Activated CD8-positive, alpha-beta memory T cell treated with anti-CD3 and anti-CD28 coated beads for 4 hours (primary cell): ENCODE data around the gene FTCD.
"Not testable (repeated sequence)": the region's sequence is repeated elsewhere in the genome, so short reads cannot be mapped to it uniquely, and the experiment has no call there.

Experiments
- DNase-seq, 2 donors: peaks; one replicate each; pipeline ENCODE4 v3.0.0-alpha.2; 2020; ENCODE audit warnings: low read depth in 2 of 2

FTCD gene

GRCh38 chr21:46111857-46112724 lies 43.3 kb downstream of the FTCD start:
- DNase-seq: no peak

GRCh38 chr21:46111193-46111571 lies 44.2 kb downstream of the FTCD start:
- no peak for DNase-seq

GRCh38 chr21:46110499-46111192 lies 44.7 kb downstream of the FTCD start:
- DNase-seq: no peak

- no peak for DNase-seq
These were observed 45.8 kb downstream of the FTCD start for GRCh38 chr21:46109313-46110221.

GRCh38 chr21:46108827-46109312 lies 46.5 kb downstream of the FTCD start:
- DNase-seq: no peak

GRCh38 chr21:46107376-46107775 lies 48.0 kb downstream of the FTCD start:
- DNase-seq: not testable (repeated sequence)

- no peak for DNase-seq
These were observed 51.3 kb downstream of the FTCD start for GRCh38 chr21:46104104-46104503.

GRCh38 chr21:46100906-46101305 lies 54.5 kb downstream of the FTCD start:
- DNase-seq: no peak

- no peak for DNase-seq
These were observed 55.0 kb downstream of the FTCD start for GRCh38 chr21:46100426-46100825.

GRCh38 chr21:46100020-46100419 lies 55.4 kb downstream of the FTCD start:
- DNase-seq: no peak

GRCh38 chr21:46099476-46099875 lies 55.9 kb downstream of the FTCD start:
- DNase-seq: no peak

- DNase-seq: no peak
These were observed 56.9 kb downstream of the FTCD start for GRCh38 chr21:46098303-46099141.

GRCh38 chr21:46097336-46098293 lies 57.8 kb downstream of the FTCD start, which contains the start of gene COL6A2:
Gene COL6A2 (plus strand): TSS chr21:46098112.
- peak in 1 of 2 donors; percentile 20 for DNase-seq

GRCh38 chr21:46096596-46097335 lies 58.6 kb downstream of the FTCD start:
- no peak for DNase-seq

GRCh38 chr21:46095814-46096595 lies 59.4 kb downstream of the FTCD start:
- DNase-seq: no peak

GRCh38 chr21:46095083-46095719 lies 60.2 kb downstream of the FTCD start:
- DNase-seq: no peak

GRCh38 chr21:46094401-46095082 lies 60.8 kb downstream of the FTCD start:
- DNase-seq: no peak
